ENCODE data around the gene GTF2IRD1.
"Not testable (repeated sequence)": the region's sequence is repeated elsewhere in the genome, so short reads cannot be mapped to it uniquely, and the experiment has no call there.

The GTF2IRD1 gene

DNA sequence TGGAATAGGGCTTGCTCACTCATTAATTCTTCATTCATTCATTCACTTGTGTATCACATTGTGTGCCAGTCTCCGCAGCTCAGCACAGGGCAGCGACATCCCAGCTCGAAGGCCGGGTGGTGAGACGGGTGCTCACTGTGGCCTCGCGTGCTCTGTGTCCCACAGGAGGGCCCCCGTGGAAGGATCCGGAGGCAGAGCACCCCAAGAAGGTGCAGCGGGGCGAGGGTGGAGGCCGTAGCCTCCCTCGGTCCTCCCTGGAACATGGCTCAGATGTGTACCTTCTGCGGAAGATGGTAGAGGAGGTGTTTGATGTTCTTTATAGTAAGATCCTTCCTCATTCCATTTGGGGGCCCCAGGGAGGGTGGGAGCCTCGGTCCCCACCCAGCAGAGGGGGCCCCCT, 61.6 kb downstream of the GTF2IRD1 start:
- DNase-seq (ENCODE audit: low spot score): no peak

DNA sequence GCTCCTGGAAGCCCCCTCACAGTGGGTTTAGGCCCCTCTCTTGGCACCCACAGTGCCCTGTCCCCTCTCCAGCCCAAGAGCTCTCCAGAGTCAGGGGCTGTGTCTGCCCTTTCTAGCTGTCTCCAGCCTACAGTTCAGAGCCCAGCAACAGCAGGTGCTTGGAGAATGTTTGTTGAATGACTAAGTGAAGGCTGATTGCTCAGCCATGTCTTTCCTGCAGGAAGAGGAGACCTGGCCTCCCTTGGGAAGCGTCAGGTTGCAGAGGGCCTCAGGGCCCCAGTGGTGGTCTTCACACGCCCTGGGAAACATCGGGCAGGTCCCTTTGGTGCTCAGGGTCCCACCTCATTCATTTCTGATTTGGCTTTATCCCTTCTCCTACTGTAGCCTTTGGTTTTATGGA, 62.5 kb downstream of the GTF2IRD1 start:
- no peak for DNase-seq (ENCODE audit: low spot score)

DNA sequence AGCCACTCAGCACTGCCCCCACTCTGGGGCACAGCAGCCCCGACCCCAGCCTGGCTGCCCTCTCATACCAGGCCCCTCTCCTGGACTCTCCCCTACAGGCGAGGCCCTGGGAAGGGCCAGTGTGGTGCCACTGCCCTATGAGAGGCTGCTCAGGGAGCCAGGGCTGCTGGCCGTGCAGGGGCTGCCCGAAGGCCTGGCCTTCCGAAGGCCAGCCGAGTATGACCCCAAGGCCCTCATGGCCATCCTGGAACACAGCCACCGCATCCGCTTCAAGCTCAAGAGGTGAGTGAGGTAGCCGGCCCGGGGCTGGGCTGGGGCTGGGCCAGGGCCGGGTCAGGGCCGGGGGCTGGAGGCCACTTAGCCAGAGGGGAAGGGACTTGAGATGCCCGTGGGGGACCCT, 64.3 kb downstream of the GTF2IRD1 start:
- DNase-seq (ENCODE audit: low spot score): no peak

DNA sequence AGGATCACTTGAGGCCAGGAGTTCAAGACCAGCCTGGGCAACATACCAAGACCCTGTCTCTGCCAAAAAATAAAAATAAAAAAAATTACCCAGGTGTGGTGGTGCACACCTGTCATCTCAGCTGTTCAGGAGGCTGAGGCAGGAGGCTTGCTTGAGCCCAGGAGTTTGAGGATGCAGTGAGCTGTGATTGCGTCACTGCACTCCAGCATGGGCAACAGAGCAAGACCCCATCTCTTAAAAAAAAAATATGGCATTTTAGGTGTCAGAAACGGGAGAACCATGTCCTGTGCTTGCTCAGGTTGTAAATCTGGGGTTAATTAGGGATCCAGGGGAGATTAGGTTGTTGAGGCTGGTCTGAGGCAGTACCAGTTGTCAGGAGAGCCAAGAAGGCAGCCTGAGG, 64.9 kb downstream of the GTF2IRD1 start:
- DNase-seq (ENCODE audit: low spot score): no peak

DNA sequence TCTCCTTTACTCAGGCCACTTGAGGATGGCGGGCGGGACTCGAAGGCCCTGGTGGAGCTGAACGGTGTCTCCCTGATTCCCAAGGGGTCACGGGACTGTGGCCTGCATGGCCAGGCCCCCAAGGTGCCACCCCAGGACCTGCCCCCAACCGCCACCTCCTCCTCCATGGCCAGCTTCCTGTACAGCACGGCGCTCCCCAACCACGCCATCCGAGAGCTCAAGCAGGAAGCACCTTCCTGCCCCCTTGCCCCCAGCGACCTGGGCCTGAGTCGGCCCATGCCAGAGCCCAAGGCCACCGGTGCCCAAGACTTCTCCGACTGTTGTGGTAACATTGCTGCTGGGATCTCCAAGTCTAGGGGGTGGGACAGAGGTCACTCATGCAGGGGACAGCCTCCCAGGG, 65.7 kb downstream of the GTF2IRD1 start:
- no peak for DNase-seq (ENCODE audit: low spot score)

DNA sequence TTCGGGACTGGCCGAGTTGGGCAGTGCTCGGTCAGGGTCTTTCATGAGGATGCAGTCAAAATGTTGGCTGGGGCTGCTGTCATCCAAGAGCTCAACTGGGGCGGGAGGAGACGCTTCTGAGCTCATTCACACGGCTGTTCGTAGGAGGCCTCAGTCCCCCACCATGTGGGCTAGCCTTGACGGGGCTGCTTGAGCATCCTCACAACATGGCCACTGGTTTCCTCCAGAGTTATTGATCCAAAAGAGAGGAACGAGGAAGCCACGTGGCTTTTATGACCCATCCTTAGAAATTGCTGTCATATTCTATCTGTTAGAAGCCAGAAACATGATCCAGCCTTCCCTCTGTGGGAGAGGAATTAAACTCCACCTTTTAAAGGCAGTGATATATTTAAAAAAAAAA, 68.1 kb downstream of the GTF2IRD1 start:
- no peak for DNase-seq (ENCODE audit: low spot score)

DNA sequence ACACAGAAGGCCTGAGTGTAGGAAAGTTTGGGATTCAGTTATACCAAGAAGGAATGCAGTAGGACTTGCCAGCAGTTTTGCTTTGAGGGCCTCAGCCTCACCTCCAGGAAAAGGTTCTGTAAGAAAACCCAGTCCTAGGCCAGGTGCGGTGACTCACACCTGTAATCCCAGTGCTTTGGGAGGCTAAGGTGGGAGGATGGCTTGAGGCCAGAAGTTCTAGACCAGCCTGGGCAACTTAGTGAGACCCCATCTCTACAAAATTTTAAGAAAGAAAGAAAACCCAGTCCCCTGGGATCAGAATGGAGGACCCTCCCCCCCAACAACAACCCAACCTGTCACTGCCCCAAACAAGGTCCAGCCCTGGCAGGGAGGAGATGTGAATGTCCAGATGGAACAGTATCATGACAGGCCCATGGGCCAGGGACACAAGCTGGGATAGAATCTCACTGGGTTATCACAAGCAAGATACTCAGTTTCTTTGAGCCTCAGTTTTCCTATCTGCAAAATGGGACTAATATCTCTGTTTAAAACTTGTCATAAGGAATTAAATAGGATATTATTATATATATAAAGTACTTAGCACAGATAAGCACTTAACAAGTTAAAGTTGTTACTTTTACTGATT, 68.7 kb downstream of the GTF2IRD1 start:
- no peak for DNase-seq (ENCODE audit: low spot score)

DNA sequence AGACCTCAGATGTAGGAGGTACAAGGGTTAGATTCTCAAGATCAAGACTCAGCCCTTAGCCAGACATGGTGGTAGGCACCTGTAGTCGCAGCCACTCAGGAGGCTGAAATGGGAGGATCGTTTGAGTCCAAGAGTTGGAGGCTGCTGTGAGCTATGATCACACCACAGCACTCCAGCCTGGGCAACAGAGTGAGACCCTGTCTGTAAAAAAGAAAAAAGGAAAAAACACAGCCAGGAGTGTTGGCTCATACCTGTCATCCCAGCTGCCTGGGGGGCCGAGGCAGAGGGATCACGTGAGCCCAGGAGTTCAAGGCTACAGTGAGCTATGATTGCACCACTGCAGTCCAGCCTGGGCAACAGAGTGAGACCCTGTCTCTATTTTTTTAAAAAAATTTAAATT, 69.3 kb downstream of the GTF2IRD1 start:
- DNase-seq (ENCODE audit: low spot score): no peak

DNA sequence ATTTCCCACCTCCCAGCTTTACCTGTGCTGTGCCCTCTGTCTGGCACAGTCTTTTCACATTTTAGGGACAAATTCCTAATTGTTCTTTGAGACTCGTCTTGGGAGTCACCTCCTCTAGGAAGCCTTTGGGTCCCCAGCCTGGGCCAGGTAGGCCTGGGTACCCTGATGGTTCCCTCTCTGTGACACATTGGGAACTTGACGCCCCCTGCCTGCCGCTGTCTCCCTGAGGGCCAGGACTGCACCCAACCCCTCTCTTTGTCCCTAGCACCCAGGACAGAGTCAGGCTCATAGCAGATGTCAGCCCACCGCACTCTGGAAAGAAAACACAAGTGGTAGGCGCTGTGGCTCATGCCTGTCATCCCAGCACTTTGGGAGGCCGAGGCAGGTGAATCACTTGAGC, 71.4 kb downstream of the GTF2IRD1 start:
- DNase-seq (ENCODE audit: low spot score): no peak

DNA sequence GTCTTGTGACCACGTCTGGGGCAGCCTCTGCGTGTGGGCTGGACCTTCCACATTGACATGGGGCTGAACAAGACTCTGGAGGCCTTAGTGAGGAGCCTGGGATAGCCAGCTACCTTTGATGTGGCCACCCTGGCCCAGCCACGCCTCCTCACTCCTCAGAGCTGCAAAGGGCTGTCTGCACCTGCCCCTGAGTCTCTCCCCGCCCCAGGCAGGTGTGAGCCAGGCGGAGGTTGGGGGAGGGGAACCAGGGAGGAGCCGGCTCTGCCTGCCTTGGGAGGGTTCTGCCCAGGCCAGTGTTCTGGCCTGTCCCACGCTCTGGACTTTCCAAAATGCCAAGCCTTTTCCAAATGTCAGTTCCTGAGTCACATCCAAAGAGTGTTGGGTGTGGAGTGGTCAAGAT, 72.2 kb downstream of the GTF2IRD1 start:
- DNase-seq (ENCODE audit: low spot score): no peak

DNA sequence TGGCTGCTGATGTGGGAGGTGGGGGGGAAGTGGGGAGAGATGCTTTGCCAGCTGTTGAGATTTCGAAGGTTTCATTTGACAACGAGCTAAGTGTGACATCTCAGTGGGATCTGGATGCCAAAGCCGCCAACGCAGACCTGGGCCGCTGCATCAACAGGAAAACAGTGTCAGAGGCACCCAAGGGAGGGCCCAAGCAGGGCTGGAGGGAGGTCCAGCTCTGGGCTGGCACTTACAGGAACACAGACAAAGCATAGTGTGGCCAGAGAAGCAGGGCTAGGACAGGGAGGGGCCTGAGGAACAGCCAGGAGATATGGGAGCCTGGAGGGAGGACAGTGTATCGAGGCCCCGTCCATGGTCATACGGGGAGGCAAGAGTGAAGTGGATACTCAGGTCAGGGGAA, 73.1 kb downstream of the GTF2IRD1 start:
- DNase-seq (ENCODE audit: low spot score): no peak

DNA sequence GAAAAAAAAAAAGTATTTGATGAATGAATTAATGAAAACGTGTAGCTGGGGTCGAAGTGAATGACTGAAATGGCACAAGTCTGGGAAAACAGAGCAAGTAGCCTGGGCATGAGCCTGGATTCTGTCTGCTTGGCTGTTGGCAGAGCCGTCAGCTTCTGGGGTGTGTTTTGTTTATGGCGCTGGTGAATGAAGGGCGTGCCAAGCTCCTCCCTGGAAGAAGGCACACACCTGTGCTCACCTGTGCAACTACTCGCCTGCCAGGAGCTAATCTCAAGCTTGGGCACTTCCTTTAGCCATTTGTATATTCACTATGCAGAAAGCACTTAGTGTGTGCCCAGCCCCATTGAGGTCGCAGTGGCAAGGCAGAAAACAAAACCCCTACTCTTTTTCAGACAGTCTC, 74.1 kb downstream of the GTF2IRD1 start:
- no peak for DNase-seq (ENCODE audit: low spot score)

DNA sequence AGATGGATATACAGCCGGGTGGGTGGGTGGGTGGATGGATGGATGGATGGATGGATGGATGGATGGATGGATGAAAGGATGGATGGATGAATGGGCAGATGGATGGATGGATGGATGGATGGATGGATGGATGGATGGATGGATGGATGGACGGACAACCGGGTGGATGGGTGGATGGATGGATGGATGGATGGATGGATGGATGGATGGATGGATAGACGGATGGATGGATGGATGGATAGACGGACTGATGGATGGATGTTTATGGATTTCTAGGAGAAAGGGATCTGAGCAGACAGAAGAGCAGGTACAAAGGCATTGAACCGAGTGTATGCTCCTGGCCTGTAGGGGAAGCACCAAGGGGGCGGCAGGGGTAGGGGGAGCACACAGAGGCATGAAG, 75.1 kb downstream of the GTF2IRD1 start:
- not testable (repeated sequence) for DNase-seq (ENCODE audit: low spot score)

DNA sequence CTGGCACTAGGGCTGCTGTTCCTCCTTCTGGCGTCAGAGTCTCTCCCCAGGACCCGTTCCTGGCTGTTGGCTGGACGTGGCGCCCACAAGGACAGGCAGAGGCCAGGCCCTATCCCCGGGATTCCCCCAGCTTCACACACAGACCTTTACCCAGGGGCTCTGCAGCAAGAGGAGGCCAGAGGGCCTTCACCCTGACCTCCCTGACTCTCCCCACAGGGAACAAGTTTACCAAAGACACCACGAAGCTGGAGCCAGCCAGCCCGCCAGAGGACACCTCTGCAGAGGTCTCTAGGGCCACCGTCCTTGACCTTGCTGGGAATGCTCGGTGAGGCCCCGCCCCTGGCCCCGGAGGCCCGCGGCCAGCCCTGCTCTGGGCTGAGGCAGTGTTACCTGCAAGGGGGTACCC, 82.2 kb downstream of the GTF2IRD1 start:
- DNase-seq (ENCODE audit: low spot score): no peak

DNA sequence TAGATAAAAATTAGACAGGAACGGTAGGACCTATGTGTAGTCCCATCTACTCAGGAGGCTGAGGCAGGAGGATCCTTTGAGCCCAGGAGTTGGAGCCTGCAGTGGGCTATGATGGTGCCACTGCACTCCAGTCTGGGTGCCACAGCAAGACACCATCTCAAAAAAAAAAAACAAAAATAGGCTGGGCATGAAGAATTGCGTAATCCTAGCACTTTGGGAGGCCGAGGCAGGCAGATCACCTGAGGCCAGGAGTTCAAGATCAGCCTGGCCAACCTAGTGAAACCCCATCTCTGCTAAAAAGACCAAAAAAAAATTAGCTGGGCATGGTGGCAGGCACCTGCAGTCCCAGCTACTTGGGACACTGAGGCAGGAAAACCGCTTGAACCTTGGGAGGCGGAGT, 88.2 kb downstream of the GTF2IRD1 start:
- DNase-seq (ENCODE audit: low spot score): not testable (repeated sequence)

DNA sequence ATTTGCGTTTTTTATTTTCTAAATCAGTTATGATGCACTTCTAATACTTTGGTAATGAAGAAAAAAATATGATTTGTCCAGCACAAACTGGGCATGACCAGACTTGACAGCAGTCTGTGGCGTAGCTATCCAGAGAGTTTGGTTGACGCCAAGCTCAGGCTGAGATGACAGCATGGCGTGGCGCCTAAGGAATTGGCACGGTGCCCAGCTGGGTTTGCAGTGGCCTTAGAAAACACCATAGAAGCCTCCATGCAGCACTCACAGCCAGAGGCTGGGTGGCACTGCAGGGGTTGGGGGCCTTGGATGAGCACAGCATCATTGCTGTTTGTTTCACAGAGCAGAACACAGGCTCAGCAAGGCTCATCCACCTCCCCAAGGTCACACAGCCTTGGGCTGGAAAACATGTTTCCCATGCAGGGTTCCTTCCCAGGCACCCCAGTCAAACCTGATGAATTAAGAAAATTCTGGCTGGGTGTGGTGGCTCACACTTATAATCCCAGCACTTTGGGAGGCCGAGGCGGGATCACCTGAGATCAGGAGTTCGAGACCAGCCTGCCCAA, 88.9 kb downstream of the GTF2IRD1 start:
- no peak for DNase-seq (ENCODE audit: low spot score)

DNA sequence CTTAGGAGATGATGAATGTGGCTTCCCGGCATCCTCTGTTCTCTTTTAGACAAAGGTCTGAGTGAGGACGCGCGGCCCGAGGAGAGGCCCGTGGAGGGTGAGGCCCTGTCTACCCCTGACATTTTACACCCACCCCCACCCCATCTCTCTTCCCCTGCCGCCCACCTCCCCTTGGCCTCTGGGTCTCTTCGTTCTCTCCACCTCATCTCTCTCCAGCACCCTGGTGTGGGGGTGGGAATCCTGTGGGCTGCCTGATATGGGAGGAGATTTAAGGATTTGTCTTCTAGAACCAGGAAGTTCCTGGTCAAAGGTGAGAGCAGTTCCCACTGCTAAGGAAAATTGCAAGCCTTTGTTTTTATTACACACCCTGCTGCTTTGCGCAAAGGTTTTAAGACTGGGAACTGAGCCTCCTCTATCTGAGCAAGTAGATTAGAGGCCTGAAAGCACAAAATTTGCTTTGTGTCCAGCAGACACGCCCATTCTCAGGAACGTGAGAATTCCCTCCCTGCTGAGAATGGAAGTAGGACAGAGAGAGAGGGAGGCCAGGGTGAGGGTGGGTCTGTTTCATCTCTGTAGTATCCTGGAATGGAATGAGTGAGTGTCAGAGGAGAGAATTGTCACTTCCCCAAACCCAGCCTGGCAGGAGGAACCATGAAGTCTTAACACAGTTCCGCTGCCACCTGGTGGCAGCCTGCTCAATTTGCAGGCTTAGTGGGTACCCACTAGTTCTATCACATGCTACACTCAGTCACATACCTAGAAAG, 91.2 kb downstream of the GTF2IRD1 start:
- peak; percentile 53 for DNase-seq (ENCODE audit: low spot score)

DNA sequence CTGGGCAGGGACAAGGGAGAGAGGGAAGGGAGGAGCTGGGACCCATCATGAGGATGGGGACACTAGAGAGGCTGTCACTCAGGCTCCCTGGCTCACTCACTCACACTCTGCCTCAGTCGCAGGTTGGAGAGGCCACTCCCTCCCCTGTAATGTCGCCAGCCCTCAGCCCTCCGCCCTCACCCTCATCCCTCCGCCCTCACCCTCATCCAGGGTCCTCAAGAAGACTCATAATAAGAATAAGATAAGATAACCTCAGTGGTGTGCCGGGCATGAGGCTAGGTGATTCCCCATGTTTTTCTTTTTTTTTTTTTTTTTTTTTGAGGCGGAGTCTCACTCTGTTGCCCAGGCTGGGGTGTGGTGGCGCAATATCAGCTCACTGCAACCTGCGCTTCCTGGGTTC, 92.2 kb downstream of the GTF2IRD1 start:
- DNase-seq (ENCODE audit: low spot score): no peak

DNA sequence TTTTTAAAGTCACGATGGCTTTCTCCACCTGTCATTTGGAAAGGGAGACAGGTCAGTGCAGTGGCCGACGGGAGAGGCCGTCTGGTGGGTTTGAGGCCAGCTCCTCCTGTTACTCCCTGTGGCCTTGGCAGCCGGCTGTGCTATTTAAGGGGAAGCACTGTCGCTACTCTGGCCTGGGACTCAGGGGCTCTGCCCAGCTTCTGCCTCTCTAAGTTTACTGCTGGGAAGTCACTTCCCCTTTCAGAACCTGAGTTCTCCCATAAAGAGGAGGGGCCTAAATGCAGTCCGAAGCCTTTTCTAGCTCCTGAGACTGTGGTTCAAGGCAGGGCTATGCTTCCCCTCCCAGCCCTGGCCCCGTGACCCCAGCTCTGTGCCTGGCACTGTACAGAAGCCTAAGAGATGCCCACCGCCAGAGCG, 99.9 kb downstream of the GTF2IRD1 start:
- DNase-seq (ENCODE audit: low spot score): not testable (repeated sequence)

DNA sequence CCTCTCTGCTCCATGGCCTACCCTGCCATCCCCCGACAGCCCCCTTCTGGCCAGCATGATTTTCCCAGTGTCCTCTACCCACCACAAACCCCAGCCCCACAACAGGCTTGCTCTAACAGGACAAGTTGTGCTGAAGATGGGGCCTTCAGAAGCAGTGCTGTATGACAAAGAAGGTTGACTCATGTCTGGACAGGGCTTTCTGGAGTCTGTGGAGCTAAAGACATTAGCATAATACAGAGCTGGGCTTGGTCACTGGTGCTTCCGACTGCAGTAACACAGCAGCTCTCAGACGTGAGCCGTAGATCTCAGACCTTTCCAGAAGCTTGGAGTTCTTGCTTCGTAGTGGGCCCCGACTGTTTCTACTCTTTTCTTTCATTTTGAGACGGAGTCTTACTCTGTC, 100.5 kb downstream of the GTF2IRD1 start:
- DNase-seq (ENCODE audit: low spot score): no peak

DNA sequence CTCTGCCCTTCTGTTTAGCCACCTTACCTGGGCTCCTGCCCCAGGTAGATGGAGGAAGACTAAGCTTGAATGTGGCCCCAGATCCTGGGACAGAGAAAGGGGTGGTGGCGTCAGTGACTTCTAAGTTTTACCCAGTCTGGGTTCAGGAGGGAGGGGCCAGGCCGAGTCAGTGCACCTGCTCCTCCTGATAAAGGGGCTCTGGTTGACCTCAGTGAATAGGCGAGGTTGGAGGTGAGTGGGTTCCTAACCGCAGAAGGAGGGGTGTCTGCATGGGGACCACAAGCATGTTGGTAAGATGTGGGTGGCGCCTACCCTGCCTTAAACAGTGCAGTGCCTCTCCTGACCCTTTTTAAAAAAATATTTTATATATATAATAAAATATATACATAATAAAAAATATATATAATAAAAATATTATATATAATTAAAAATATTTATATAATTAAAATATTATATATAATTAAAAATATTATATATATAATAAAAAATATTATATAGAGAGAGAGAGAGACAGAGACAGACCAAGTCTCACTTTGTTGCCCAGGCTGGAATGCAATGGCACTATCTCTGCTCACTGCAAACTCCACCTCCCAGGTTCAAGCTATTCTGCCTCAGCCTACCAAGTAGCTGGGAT, 106.5 kb downstream of the GTF2IRD1 start:
- DNase-seq (ENCODE audit: low spot score): no peak

DNA sequence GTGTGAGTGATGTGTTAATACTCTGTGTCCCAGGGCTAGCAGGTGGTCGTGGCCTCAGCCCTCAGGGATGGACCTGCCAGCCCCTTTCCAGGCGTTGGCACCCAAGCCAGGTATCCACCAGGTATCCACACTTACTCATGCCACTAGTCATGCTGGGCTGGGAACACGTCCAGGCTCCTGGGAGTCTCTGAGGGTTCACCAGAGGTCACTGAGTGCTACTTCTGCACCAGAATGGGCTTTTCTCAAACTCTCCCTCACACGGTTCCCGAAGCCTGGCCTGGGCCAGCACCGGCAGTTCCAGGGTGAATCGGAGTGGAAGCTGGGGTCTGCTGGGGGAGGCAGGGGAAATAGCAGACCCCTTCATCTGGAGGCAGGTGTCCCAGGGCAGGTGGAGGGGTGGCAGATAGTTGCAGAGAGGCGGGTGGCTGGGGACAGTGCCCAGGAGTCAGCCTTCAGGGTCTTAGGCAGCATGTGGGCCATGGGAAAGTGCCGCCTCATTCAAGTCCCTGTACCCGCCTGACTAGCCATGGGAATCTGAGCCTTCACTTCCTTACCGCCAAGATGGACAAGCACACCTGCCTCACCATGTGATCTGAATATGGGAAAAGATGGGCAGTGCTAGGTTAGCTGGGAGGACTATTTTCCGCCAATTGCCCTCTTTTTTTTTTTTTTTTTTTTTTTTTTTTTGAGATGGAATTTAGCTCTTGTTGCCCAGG, 108.3 kb downstream of the GTF2IRD1 start:
- no peak for DNase-seq (ENCODE audit: low spot score)
